Activated naive CD4-positive, alpha-beta T cell treated with anti-CD3 and anti-CD28 coated beads, Interleukin-2, amount 50 U/mL, for 16 hours (primary cell): ENCODE measurements around the gene ZNF503.

ENCODE experiments used
- DNase-seq: peaks from one replicate; pipeline ENCODE4 v3.0.0-alpha.2; 2020

ZNF503 gene

DNA sequence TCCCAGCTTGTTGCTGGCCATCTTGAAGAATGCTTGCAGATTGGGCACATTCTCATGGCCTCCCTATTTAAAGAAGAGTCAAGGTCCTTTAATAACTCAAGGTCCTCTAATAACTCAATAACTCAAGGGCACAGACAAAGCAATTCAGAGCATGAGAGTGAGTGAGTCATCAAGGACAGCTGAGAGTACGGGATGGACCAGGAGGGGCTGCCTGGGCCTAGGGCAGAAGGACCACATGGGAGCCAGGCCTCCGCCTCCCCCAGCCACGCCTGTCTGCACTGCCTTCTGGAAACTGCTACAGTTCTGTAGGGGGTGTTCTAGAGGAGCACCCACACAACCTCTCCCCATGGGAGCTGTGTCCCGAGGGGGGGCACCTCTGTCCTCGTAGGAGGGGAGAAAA lies 48.9 kb downstream of the ZNF503 start:
- no peak for DNase-seq

DNA sequence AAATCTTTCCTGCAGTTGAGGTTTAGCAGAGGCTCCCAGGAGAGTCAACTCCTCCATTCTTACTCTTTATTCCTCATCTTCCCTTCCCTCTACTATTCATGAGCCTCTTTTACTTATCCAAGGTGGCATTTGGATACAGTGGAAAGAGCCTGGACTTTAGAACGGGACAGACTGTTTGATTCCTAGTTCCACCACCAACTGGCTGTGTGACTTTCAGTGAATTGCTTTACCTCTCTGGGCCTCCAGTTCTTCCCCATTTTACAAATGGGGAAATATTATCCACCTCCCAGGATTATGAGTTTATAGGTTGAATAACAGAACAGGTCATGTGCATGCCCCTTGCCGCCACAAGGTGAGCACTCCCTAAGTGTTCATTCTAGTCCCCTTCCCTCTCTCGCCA lies 49.9 kb downstream of the ZNF503 start:
- no peak for DNase-seq

DNA sequence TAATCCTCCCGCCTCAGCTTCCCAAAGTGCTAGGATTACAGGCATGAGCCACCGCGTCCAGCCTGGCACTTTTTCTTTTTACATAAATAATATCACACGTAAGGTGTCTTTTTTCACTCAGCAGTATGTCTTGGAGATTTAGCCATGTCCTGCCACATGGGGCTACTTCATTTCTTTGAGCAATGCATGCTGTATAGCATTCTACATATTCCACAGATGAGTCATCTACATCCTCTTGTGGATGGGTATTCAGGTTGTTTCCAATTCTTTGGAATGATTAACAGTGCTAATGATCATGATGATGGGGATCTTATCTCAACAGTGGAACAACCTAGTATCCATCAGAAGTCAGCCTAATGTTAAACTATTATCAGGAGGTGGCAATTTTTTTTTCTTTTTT lies 50.8 kb downstream of the ZNF503 start:
- DNase-seq, result no peak
